Loucy (cell line): ENCODE results near the gene POC1A.

ENCODE experiments used
- H2AFZ ChIP-seq: fragments of 200-600 bp; sonication (generic); 2 replicates; pipeline ENCODE4 v1.6.0; 2016; ENCODE audit warnings: antibody characterized with exemption, mild to moderate bottlenecking, low read length, moderate library complexity
- H3F3A ChIP-seq: fragments of 200-600 bp; 2 replicates; pipeline ENCODE4 v1.6.0; 2016; ENCODE audit warnings: antibody characterized with exemption, low read depth, mild to moderate bottlenecking
- H3K27me3 ChIP-seq: fragments of 200-600 bp; sonication (generic); 2 replicates; pipeline ENCODE4 v1.6.1; 2014; ENCODE audit warnings: low read length, mild to moderate bottlenecking; ENCODE audit not compliant: insufficient read depth, poor library complexity, severe bottlenecking
- H3K36me3 ChIP-seq: fragments of 200-600 bp; sonication (generic); 2 replicates; pipeline ENCODE4 v1.6.1; 2016; ENCODE audit warnings: low read length; ENCODE audit not compliant: insufficient read depth
- H3K4me1 ChIP-seq: fragments of 200-600 bp; sonication (generic); 2 replicates; pipeline ENCODE4 v1.5.1; 2014; ENCODE audit warnings: low read length, mild to moderate bottlenecking; ENCODE audit not compliant: insufficient read depth, poor library complexity, severe bottlenecking
- H3K4me2 ChIP-seq: fragments of 200-600 bp; sonication (generic); 2 replicates; pipeline ENCODE4 v1.6.0; 2014; ENCODE audit warnings: antibody characterized with exemption, low read length, low read depth, mild to moderate bottlenecking; ENCODE audit not compliant: poor library complexity, severe bottlenecking
- H3K4me3 ChIP-seq: fragments of 200-600 bp; sonication (generic); 2 replicates; pipeline ENCODE4 v1.5.1; 2014; ENCODE audit warnings: low read length, mild to moderate bottlenecking, mixed read lengths; ENCODE audit not compliant: poor library complexity, severe bottlenecking
- H3K79me2 ChIP-seq: fragments of 200-600 bp; sonication (generic); 2 replicates; pipeline ENCODE4 v1.6.1; 2014; ENCODE audit warnings: low read length; ENCODE audit not compliant: insufficient read depth
- H3K9ac ChIP-seq: fragments of 200-600 bp; sonication (generic); 2 replicates; pipeline ENCODE4 v1.6.0; 2014; ENCODE audit warnings: mild to moderate bottlenecking, low read depth, low read length, moderate library complexity; ENCODE audit not compliant: poor library complexity, severe bottlenecking
- H3K9me2 ChIP-seq: fragments of 200-600 bp; sonication (generic); replicated peaks from 2 replicates; pipeline ENCODE4 v1.6.1; 2016; ENCODE audit warnings: low read depth, low read length, mixed read lengths
- H3K9me3 ChIP-seq: fragments of 200-600 bp; sonication (generic); 2 replicates; pipeline ENCODE4 v1.6.1; 2014; ENCODE audit warnings: mild to moderate bottlenecking, antibody characterized with exemption, low read length, low read depth; ENCODE audit not compliant: insufficient read depth
- H4K20me1 ChIP-seq: fragments of 200-600 bp; sonication (generic); 2 replicates; pipeline ENCODE4 v1.6.0; 2014; ENCODE audit warnings: antibody characterized with exemption, low read length, mild to moderate bottlenecking; ENCODE audit not compliant: insufficient read depth, poor library complexity, severe bottlenecking
- EZH2phosphoT487 ChIP-seq: fragments of 200-600 bp; IDR thresholded peaks from 2 replicates; pipeline ENCODE4 v1.6.1; 2018; ENCODE audit warnings: antibody characterized with exemption, mild to moderate bottlenecking, moderate library complexity, borderline replicate concordance
- TF ChIP-seq, protein P1 (sequence below): fragments of 200-600 bp; sonication (generic); conservative IDR thresholded peaks from 2 replicates; pipeline ENCODE4 v1.5.1; 2014; ENCODE audit warnings: mild to moderate bottlenecking, antibody characterized with exemption, low read length

POC1A gene

DNA sequence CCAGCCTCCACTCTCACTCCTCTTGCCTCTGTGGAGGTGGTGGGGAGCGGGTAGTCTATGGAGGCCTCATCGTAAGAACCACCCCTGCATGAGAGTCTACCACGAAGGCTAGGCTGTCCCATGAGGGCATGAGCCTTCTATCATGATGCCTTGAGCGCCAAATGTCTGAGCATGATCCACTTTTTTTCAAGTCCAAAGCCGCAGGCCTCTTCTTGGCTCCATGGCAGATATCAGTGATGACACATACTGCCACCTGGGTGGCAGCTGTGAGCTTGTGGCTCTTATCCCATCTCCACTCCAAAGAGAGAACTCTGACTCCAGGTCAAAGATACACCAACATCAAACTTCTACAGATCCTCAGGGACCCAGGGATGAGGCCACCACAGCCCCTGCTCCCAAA lies 13.5 kb downstream of the POC1A start:
- Histone ChIP-seq H3K4me2 (no peak overlapping the region), H3K9me2 (no peaks in the 10 kb centered on the region), H3K4me3 (no peak overlapping the region), H3K79me2 (peaks cover 17% of the 10 kb centered on the region; the same call in 1 of the 2 replicates), H3F3A (no peaks in the 10 kb centered on the region), H3K27me3 (no peaks in the 10 kb centered on the region), H3K4me1 (peaks cover 6% of the 10 kb centered on the region), H4K20me1 (peaks cover 5% of the 10 kb centered on the region), H3K9me3 (no peaks in the 10 kb centered on the region), H3K36me3 (peaks cover 66% of the 10 kb centered on the region; the same call in 1 of the 2 replicates), H3K9ac (no peak overlapping the region), H2AFZ (no peak overlapping the region)
- TF ChIP-seq, protein P1, sequence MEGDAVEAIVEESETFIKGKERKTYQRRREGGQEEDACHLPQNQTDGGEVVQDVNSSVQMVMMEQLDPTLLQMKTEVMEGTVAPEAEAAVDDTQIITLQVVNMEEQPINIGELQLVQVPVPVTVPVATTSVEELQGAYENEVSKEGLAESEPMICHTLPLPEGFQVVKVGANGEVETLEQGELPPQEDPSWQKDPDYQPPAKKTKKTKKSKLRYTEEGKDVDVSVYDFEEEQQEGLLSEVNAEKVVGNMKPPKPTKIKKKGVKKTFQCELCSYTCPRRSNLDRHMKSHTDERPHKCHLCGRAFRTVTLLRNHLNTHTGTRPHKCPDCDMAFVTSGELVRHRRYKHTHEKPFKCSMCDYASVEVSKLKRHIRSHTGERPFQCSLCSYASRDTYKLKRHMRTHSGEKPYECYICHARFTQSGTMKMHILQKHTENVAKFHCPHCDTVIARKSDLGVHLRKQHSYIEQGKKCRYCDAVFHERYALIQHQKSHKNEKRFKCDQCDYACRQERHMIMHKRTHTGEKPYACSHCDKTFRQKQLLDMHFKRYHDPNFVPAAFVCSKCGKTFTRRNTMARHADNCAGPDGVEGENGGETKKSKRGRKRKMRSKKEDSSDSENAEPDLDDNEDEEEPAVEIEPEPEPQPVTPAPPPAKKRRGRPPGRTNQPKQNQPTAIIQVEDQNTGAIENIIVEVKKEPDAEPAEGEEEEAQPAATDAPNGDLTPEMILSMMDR = no peak
- no peak for TF ChIP-seq EZH2phosphoT487

DNA sequence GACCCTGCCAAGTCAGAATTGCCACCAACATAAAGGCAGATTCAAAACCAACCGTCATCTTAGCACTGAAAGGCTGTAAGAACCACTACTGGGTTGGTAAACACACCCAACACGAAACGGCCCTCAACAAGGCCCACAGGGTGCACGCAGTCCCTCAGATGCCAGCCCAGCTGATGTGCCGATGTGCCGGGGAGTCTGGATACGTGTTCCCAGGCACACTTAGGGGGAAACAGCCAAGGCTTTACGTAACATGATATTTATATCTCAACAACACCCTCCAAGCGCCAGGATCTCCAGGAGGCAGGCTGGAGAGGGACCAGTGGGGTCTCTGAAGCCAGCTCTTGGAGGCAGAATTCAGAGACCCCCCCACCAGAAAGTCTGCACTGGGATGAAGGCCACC lies 14.2 kb downstream of the POC1A start:
- H3K4me2 ChIP-seq = no peak overlapping the region
- no peaks in the 10 kb centered on the region for H3K9me2 ChIP-seq
- peaks cover 66% of the 10 kb centered on the region; the same call in 1 of the 2 replicates for H3K36me3 ChIP-seq
- no peaks in the 10 kb centered on the region for H3K9me3 ChIP-seq
- H3K27me3 ChIP-seq = no peaks in the 10 kb centered on the region
- H2AFZ ChIP-seq = no peak overlapping the region
- peaks cover 5% of the 10 kb centered on the region for H4K20me1 ChIP-seq
- no peak overlapping the region for H3K4me3 ChIP-seq
- H3K79me2 ChIP-seq = peaks cover 17% of the 10 kb centered on the region; the same call in 1 of the 2 replicates
- no peak overlapping the region for H3K9ac ChIP-seq
- H3K4me1 ChIP-seq = peaks cover 6% of the 10 kb centered on the region
- TF ChIP-seq EZH2phosphoT487 = no peak
- TF ChIP-seq, protein P1 = no peak
- no peaks in the 10 kb centered on the region for H3F3A ChIP-seq

DNA sequence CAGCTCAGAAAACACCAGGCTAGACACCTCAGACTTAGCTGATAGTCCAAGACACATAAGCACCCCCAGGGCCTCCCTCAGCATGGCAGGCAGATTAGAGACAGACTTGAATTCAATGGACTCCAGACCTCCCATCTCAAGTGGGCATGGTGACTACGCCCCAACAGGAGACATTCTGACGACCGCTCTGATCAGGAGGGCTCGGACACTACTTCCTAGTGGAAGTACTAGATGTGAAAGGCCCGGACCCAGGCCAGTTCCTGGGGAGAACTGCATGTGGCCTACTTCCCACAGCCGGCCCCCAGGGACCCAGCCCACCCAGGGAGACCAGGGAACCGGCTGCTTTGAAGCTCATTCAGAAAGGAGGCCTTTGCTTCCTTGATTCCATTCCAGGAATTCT lies 16.9 kb downstream of the POC1A start:
- Histone ChIP-seq H3K4me1 (no peaks in the 10 kb centered on the region), H3K4me2 (no peak overlapping the region), H3K79me2 (peaks cover 3% of the 10 kb centered on the region; the same call in 1 of the 2 replicates), H3K9me2 (no peaks in the 10 kb centered on the region), H3K9me3 (no peaks in the 10 kb centered on the region), H3K9ac (no peak overlapping the region), H4K20me1 (no peaks in the 10 kb centered on the region), H3K36me3 (peaks cover 70% of the 10 kb centered on the region; the same call in 1 of the 2 replicates), H3F3A (no peaks in the 10 kb centered on the region), H2AFZ (no peak overlapping the region), H3K4me3 (no peak overlapping the region), H3K27me3 (no peaks in the 10 kb centered on the region)
- no peak for TF ChIP-seq EZH2phosphoT487
- TF ChIP-seq, protein P1 = no peak
